Fibroblast of the aortic adventitia (primary cell): ENCODE data around the gene RNF167. TPM values are rescaled to one million over a fixed set of nuclear protein-coding genes. Genes with fewer than 3 reads are reported as not detected.

ENCODE experiments used
- DNase-seq: peaks from one replicate; pipeline ENCODE4 v3.0.0-alpha.2; 2010; ENCODE audit warnings: low read depth
- H3K4me3 ChIP-seq: 2 replicates; pipeline ENCODE4 v1.5.1; 2011; ENCODE audit warnings: low read depth, mild to moderate bottlenecking, control low read depth, low read length, moderate library complexity
- total RNA-seq: library from RNA; depleted of rRNA; stranded (reverse); fragments of >200 nt; gene quantifications from 2 replicates; pipeline ENCODE4 v1.2.3, GENCODE V29; 2012; ENCODE audit warnings: low replicate concordance
- TF ChIP-seq, protein P1 (sequence below): IDR thresholded peaks from 2 replicates; pipeline ENCODE4 v1.5.1; 2011; ENCODE audit warnings: mild to moderate bottlenecking, low read length, control low read depth, inconsistent platforms; ENCODE audit not compliant: insufficient read depth

RNF167 gene
- total RNA-seq, 1 donor: 26.4 TPM

DNA sequence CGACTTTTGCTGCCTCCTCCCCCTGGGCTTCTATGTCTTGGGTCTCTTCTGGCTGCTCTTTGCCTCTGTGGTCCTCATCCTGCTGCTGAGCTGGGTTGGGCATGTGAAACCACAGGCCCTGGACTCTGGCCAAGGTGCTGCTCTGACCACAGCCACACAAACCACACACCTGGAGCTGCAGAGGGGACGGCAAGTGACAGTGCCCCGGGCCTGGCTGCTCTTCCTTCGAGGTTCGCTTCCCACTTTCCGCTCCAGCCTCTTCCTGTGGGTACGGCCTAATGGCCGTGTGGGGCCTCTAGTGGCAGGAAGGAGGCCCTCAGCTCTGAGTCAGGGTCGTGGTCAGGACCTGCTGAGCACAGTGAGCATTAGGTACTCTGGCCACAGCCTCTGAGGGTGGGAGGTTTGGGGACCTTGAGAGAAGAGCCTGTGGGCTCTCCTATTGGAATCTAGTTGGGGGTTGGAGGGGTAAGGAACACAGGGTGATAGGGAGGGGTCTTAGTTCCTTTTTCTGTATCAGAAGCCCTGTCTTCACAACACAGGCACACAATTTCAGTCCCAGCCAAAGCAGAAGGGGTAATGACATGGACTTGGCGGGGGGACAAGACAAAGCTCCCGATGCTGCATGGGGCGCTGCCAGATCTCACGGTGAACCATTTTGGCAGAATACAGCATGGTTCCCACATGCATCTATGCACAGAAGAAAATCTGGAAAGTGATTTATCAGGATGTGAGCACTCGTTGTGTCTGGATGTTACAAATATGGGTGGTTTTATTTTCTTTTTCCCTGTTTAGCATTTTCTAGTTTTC, 5.7 kb upstream of the RNF167 start:
- no peak overlapping the region for H3K4me3 ChIP-seq
- TF ChIP-seq, protein P1, sequence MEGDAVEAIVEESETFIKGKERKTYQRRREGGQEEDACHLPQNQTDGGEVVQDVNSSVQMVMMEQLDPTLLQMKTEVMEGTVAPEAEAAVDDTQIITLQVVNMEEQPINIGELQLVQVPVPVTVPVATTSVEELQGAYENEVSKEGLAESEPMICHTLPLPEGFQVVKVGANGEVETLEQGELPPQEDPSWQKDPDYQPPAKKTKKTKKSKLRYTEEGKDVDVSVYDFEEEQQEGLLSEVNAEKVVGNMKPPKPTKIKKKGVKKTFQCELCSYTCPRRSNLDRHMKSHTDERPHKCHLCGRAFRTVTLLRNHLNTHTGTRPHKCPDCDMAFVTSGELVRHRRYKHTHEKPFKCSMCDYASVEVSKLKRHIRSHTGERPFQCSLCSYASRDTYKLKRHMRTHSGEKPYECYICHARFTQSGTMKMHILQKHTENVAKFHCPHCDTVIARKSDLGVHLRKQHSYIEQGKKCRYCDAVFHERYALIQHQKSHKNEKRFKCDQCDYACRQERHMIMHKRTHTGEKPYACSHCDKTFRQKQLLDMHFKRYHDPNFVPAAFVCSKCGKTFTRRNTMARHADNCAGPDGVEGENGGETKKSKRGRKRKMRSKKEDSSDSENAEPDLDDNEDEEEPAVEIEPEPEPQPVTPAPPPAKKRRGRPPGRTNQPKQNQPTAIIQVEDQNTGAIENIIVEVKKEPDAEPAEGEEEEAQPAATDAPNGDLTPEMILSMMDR: peak; percentile 43
- peak; percentile 12 for DNase-seq

- DNase-seq: no peak
- TF ChIP-seq, protein P1: no peak
- H3K4me3 ChIP-seq: no peak overlapping the region
Measured at GRCh38 chr17:4935650-4936049, 4.4 kb upstream of the RNF167 start.

DNA sequence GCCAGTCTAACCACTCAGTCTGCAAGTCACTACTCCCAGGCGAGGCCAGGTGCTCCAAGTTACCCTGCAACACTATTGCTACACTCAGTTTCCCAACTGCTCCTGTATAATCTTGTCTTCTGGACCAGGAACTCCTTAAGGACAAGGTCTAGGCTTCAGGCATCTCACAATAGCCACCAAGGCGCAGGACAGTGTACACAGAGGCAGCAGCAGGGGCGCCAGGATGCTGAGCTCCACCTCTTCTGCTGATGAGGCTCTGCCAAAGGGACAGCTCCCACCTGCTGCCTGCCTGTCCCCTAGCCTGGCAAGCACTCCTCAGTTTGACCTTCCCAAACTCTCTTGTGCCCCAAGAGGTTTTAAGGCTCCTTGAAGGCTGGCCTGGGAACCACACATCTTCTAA, 3.6 kb upstream of the RNF167 start:
- no peak overlapping the region for H3K4me3 ChIP-seq
- no peak for DNase-seq
- TF ChIP-seq, protein P1: no peak

DNA sequence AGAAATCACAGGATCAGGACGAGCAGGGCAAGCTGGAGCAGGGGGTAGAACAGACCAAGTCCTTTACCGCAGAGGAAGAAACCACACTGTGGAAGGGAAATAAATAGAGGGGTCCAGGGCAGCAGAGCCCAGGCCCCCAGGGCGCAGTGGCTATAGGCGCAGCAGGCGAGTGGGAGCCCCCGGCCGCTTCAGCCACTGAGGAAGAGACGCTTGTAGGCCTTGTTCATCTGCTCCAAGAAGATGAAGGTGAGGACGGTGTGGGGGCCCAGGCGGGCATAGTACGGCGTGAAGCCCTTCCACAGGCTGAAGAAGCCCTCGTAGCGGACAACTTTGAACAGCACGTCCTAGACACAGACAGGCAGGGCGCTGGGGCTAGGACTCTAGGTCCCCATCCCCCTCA, 2.5 kb upstream of the RNF167 start:
- no peak overlapping the region for H3K4me3 ChIP-seq
- TF ChIP-seq, protein P1: no peak
- DNase-seq: no peak

DNA sequence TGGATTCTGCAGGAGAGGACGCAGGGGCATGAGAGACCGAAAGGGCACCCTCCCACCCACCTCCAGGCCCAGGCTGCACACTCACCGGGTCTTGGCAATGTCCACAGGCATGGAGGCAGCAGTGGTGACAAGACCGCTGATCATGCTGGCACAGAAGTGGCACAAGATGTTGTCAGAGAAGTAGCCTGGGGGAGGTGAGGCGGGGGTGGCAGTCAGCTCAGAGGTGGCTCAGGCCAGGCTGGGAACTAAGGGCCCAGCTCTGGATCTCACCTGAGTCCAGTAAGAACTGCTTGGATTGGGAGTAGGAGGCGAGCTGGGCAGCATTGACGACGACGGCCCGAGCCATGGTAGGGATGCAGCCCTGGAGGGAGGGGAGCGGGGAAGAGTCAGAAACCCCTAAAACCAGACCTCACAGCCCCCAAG, 2.0 kb upstream of the RNF167 start:
- no peak for DNase-seq
- TF ChIP-seq, protein P1: no peak
- H3K4me3 ChIP-seq: no peak overlapping the region

DNA sequence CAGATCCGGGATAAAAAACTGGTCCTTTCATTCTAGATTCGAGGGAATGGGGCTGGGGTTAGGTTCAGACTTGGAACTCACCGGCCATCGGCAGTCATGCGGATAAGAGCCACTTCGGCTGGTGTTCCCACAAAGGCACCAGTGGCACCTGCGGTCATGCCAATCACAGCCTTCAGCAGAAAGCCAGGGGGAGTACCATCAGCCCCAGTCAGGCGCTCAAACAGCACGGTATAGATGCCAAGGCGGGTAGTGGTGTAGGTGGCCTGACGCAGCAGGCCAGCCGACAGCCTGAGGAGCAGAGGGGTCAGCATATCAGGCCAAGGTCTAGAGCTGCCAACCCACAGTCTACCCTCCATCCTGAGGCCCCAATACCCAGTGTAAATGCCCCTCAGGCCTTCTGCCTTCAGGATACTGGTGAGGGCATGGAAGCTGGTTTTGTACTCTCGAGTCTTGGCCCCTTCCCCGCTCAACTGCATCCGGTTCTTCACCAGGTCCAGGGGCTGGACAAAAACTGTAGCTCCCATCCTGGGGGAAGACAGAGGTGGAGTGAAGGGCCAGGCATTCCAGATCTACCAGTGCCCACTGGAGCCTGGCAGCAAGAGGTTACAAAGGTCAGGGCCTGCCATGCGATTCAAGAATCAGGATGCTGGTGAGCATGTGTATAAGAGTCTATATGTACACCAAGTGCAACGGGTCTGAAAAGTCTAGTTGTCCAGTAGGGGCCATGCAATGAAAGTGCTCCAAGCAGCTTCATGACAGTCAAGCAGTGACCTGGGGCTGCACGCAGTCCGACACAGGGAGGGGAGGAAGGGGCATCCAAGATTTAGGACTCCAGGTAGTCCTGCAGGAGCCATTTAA, 1.2 kb upstream of the RNF167 start:
- H3K4me3 ChIP-seq: peak overlapping the region; percentile 94
- DNase-seq: no peak
- TF ChIP-seq, protein P1: no peak
